GM18870 (cell line): Measurements from ENCODE around the gene CLEC20A.

Experiments
- ATAC-seq: cut with Tn5 transposase; IDR thresholded peaks from one replicate; pipeline ENCODE4 v1.9.1; 2021; ENCODE audit warnings: moderate library complexity; ENCODE audit not compliant: unreplicated experiment

CLEC20A gene

GRCh38 chr1:178500936-178501554, 4.3 kb upstream of the CLEC20A start:
- no peak for ATAC-seq

DNA sequence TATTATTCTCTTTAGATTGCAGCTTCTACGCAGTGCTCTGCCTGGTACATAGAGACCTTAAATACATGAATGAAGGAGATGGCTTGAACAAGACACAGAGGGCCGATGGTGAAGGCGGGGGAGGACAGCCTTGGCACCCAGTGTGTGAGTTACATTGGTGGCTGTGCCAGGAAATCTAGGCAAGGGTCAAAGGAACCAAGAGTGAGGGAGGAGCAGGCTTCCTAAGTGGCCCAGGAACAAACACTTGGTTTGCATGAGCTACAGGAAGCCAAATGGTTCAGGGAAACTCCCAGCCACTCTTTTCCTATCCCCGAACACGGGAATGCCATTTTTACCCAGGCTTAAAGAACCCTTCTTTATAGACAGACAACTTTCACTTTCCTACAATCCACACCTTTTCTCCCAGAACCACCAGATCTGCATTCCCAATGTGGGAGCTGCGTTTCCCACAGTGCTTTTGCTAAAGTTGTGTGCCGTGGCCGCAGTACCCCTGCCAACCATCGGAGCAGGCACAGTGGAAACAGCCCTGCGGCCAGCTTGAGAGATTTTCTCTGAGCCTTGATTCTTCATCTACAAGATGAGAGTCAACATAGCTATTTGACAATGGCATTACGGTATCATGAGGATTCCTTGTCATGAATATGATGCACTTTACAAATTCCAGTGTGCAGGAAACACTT, 3.5 kb upstream of the CLEC20A start:
- ATAC-seq = no peak

DNA sequence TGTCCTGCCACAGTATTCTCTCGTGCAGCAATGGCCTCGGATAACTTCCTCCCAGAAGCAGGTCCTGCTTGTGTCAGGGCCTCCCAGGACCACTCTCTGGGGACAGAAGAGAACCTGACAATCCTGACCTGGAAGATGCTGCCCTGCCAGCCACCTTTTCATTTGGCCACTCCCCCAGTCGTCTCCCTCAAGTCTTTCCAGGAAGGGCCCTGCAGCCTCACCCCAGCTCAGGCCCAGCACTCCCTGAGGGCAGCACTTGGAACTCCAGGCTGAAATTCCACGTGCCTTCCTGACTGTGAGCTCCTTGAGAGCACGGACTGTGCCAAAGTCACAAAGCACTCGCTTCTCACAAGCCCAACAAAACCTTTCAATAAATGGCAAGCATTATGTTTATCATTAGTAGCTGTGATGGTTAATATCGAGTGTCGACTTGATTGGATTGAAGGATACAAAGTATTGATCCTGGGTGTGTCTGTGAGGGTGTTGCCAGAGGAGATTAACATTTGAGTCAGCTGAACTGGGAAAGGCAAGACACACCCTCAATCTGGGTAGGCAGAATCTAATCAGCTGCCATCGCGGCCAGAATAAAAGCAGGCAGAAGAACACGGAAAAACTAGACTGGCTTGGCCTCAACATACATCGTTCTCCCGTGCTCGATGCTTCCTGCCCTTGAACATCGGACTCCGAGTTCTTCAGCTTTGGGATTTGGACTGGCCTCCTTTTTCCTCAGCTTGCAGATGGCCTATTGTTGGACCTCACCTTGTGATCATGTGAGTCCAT, 2.3 kb upstream of the CLEC20A start:
- no peak for ATAC-seq

- no peak for ATAC-seq
Observed at GRCh38 chr1:178497903-178498478, 1.2 kb upstream of the CLEC20A start.

DNA sequence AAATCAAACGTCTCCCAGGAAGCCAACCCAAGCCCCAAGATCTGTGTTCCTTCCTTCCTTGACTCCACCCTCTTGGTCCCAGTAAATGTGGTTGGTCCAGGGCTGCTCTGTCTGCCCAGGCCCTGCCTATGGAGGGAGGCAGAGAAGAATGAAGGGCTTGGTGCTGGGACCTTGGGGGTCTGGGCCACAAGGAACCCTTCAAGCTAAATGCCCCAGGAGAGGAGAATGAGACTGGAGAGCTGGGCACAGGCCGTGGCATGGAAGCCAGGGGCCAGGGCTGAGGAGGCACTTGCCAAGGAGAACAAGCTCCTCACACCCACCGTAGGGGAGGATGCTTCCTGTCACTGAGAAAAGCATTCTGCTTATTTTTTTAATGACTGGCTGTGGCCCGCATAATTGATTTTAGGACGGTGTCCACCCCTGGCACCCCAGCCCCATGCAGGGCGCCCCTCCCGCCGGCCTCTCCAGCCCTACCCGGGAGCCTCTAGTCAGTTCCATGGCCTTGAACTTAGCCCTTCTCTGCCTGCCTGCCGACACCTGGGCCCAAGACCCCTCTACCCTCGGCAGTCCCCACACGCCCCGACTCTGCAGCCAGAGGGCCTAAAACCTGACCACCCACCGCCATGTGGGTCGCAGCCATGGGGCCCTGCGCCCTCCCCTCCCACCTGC, 889 bp downstream of the CLEC20A start:
- ATAC-seq = no peak

GRCh38 chr1:178495158-178495557, 1.6 kb downstream of the CLEC20A start:
- no peak for ATAC-seq

- ATAC-seq = no peak
Observed at GRCh38 chr1:178494569-178494971, 2.2 kb downstream of the CLEC20A start.

GRCh38 chr1:178493301-178493741, 3.4 kb downstream of the CLEC20A start:
- no peak for ATAC-seq

GRCh38 chr1:178492341-178492740, 4.4 kb downstream of the CLEC20A start:
- no peak for ATAC-seq

DNA sequence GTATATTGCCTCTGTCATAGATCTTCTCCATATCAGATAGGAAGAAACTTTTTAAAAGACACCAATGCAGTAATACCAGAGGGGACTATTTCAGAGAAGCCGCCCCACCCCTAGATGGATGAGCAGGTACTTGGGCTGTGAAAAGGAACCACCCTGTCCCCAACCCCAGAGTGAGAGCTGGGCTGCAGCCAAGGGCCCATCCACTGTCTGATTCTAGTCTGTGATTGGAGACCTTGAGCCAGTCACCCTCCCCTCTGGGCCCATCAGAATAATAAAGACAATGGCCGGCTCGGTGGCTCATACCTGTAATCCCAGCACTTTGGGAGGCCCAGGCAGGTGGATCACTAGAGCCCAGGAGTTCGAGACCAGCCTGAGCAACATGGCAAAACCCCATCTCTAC, 5.0 kb downstream of the CLEC20A start:
- ATAC-seq = no peak

DNA sequence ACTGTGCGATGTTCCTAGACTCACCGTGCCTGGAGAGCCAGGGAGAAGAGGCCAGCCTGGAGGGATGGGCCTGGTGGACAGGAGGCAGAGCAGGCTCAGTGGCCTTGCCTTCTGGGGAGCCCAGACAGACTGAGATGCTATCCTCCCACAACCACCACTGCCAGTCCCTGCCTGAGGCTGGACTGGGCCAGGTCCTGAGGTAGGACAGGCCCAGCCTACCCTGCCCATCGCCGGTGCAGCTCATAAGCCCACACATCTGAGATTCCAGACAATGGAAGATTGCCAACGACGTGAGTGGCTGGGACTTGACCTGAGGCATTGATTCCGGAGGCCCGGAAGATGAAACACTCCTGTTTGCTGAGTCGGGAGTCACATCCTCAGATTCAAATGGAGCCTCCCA, 5.8 kb downstream of the CLEC20A start:
- ATAC-seq = no peak

DNA sequence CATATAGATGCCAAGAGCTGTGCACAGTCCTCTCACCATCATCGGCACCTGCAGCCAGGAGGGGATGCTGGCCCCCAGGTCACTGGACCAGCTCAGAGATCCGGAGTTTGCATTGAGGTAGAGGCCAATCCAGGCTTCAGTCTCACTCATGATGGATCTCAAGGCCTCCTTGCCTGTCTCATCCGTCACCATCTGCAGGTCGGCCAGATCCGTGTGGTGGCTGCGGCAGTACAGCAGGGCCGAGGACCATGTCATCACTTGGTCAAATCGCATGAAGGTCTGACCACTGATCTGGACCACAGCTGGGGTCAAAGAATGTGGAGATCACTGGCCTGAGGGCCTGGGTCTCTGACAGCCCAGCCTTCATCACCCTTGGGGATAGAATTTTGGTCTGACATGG, 6.6 kb downstream of the CLEC20A start:
- ATAC-seq = no peak

DNA sequence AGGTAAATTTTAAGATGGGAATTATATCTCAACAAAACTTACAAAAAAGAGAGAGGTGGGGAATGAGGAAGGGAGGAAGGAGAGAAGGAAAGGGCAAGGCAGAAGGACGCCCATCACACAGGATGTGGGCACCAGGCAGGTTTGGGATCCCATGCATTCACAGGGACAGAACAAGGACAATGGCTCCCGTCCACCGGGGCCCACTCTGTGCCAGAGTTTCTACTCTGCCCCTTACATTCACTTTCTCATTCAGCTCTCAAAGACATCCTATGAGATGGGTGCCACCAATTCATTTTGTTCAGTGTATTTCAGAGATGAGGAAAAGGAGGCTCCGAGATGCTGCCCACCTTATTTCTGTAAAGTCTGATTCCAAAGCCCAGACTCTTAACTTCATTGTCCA, 7.4 kb downstream of the CLEC20A start:
- no peak for ATAC-seq

DNA sequence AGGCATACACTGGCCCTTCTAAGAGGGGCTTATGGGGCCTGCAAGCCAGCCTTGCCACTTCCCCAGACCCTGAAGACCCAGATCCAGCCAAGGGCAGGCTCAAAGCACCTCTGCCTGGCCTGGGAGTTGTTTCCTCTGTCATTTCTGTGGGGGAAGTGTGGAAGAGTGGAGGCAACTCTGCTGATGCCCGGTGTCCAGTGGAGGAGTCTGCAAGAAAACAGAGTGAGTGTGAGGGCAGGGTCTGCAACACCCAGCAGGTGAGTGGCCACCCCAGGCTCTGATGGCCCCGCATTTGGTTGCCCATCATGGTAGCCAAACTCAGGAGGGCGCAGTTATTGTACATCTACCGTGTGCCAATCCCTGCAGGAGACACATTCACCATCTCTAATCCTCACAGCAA, 8.4 kb downstream of the CLEC20A start:
- ATAC-seq = no peak

DNA sequence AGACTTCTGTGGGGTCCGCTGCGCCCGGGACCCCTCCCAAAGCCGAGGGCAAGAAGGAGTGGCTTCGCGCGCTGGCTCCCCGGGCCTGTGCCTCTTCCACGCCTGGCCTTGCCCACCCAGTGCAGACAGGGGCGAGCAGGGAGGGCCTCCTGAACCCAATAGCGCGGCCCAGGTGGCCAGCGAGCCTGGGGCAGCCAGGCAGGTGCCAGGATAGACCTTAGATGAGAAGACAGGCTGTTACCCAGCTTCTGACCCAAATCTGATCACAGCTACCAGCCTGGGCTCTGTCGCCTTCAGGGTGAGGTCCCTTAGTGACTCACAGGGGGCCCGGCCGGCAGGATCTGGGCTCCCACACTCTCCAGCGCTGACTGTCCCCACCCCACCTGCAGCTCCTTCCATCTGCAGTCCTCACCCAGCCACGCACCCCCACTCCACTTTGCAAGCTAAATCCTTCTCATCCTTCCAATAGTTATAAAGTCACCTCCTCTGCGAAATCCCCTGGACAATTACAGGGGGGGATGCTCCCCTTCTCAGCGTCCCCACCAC, 9.6 kb downstream of the CLEC20A start:
- ATAC-seq = no peak

DNA sequence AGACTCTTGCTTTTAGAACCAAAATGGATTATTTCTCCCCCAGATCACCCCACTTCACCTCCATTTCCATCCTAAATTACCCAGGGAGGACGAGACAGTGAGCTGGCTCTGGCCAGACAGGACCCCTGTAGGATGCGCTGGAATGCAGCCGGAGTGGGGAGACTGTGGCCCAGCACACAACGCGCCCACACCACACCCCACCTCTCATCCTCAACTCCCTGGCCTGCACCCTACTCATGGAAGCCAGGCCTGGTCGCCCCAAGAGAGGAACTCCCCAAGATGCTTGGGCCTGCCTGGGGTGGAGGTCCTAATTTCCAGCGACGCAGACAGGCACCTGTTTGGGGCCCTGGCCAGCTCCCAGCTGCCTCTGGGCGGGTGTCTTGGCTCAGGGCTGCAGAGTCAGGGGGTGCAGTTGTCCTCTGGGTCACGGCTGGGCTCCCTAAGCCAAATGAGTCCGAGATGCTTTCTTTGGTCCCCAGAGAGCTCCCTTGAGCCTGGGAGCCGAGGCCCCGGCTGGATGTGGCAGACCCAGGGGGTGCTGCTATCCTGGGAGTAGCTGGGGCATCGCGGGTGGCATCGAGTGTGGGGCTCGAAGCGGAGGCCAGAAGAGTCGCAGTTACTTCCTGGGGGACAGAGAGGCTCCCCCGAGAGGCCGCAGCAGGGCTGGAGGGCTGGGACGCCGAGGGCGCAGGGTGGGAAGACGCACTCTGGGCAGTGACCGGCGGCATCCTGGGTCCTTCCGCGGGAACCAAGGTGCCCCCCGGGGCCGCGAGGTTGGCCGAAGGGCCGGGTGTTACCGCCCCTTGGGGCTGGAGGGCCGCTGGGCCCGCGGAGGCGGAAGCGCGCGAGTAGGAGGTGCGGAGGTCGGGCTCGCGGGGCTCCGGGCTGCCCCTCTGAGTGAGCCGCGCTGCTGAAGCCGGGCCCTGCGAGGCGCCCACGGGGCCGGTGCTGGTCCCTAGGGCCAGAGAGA, 10.4 kb downstream of the CLEC20A start:
- ATAC-seq = no peak

GRCh38 chr1:178485541-178485981, 11.2 kb downstream of the CLEC20A start:
- ATAC-seq = no peak

GRCh38 chr1:178484698-178485225, 12.0 kb downstream of the CLEC20A start:
- no peak for ATAC-seq

- no peak for ATAC-seq
Observed at GRCh38 chr1:178483251-178483957, 13.4 kb downstream of the CLEC20A start.
